ENCODE measurements around the gene RAB6A. TPM values are rescaled to one million over a fixed set of nuclear protein-coding genes. Genes with fewer than 3 reads are reported as not detected.

Gene RAB6A
- total RNA-seq, 4 donors from 2014 or later, result 49.0 to 232 (median 206) TPM

DNA sequence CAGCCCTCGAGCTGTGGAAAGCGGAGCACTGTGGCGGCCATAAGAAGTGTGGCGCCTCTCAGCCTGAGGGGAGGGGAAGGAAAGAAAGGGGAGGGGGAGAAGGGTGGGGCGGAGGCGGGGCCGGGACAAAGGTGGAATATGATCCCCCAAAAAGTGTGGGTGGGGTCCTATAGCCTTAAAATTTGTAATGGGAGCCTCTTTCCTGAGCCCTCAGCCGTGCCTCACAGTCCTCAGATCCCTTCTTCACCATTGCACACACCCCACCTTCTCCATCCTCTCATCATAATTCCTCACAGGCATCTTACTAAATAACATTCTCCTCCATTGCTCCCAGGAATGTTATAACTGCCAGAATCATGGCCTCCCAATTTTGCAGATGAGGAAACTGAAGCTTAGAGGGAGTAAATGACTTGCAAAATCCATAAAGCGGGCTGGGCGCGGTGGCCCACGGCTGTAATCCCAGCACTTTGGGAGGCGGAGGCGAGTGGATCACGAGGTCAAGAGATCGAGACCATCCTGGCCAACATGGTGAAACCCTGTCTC lies 600 bp upstream of the RAB6A start:
- H3K4me3 ChIP-seq, result peak overlapping the region in 3 of 4 donors; percentile 30 to 86 (median 45)
- H3K27me3 ChIP-seq, result no peaks in the 10 kb centered on the region
- no peaks in the 10 kb centered on the region for H3K9me3 ChIP-seq
- in situ Hi-C loops (cut with MboI; ENCODE audit: low pct_ligation_motif_present in 1 of 4, low pct_unique_long_range_greater_than_20kb in 1 of 4, low sequenced_read_pairs in 3 of 4), result no loop called here
- intact Hi-C loops (cut with DNase I; ENCODE audit: low total_unique reads), result loop anchor here (1.0 kb wide), 1 partner anchor 18 kb away; no protein-coding TSS in a partner anchor
- peak; percentile 28 for DNase-seq
- TF ChIP-seq POLR2AphosphoS5 (IDR thresholded peaks at IDR 0.05), result peak; percentile 73 to 97 (median 97)
- TF ChIP-seq, protein P1, sequence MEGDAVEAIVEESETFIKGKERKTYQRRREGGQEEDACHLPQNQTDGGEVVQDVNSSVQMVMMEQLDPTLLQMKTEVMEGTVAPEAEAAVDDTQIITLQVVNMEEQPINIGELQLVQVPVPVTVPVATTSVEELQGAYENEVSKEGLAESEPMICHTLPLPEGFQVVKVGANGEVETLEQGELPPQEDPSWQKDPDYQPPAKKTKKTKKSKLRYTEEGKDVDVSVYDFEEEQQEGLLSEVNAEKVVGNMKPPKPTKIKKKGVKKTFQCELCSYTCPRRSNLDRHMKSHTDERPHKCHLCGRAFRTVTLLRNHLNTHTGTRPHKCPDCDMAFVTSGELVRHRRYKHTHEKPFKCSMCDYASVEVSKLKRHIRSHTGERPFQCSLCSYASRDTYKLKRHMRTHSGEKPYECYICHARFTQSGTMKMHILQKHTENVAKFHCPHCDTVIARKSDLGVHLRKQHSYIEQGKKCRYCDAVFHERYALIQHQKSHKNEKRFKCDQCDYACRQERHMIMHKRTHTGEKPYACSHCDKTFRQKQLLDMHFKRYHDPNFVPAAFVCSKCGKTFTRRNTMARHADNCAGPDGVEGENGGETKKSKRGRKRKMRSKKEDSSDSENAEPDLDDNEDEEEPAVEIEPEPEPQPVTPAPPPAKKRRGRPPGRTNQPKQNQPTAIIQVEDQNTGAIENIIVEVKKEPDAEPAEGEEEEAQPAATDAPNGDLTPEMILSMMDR (IDR thresholded peaks at IDR 0.05), result no peak
- H3K27ac ChIP-seq, result peak overlapping the region; percentile 94 to 100 (median 98)
- no peaks in the 10 kb centered on the region for H3K36me3 ChIP-seq
- 44 to 73% methylated on average over 5 to 16 of the region's 16 CpGs for WGBS, 2 donors (ENCODE audit: low coverage in 1 of 2)
- peaks cover 3 to 33% (median 20%) of the 10 kb centered on the region in 4 donors for H3K4me1 ChIP-seq

DNA sequence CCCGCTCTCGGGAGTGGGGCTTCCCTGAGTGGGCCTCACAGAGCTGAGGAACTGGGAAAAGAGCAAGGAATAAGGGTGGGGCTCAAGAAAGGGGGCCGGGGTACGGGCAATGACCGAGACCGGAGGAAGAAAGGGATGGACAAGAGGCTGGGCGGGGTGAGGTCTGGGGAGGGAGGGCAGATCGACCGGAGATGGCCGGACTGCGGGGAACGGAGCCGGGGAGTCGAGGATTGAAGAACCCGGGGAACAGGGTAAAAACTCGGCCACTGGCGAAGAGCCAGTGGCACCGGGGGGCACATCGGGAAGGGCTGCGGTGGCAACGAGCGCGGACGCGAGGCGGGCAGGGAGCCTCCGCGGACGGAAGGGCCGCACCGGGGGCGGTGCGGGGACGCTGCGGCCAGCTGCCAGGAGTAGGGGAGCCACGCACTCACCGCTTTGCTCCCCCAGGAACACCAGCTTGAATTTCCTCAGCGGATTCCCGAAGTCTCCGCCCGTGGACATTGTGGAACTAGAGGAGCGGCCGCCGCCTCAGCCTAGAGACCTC lies 667 bp downstream of the RAB6A start:
- Histone ChIP-seq H3K4me1 (peaks cover 6 to 45% (median 20%) of the 10 kb centered on the region in 4 donors), H3K36me3 (no peaks in the 10 kb centered on the region), H3K27ac (peak overlapping the region; percentile 94 to 100 (median 98)), H3K27me3 (no peaks in the 10 kb centered on the region), H3K4me3 (peak overlapping the region; percentile 86 to 98 (median 90)), H3K9me3 (no peaks in the 10 kb centered on the region)
- 0 to 4% methylated on average over 15 to 43 of the region's 44 CpGs for WGBS, 2 donors (ENCODE audit: low coverage in 1 of 2)
- intact Hi-C loops (cut with DNase I; ENCODE audit: low total_unique reads) (no loop called here), in situ Hi-C loops (cut with MboI; ENCODE audit: low pct_ligation_motif_present in 1 of 4, low pct_unique_long_range_greater_than_20kb in 1 of 4, low sequenced_read_pairs in 3 of 4) (no loop called here)
- DNase-seq, result peak; percentile 46
- no peak for TF ChIP-seq EP300 (IDR thresholded peaks at IDR 0.05; ENCODE audit: low read depth)
- TF ChIP-seq POLR2A (IDR thresholded peaks at IDR 0.05), result no peak
- TF ChIP-seq POLR2AphosphoS5 (IDR thresholded peaks at IDR 0.05), result no peak
- TF ChIP-seq, protein P1 (IDR thresholded peaks at IDR 0.05), result no peak

DNA sequence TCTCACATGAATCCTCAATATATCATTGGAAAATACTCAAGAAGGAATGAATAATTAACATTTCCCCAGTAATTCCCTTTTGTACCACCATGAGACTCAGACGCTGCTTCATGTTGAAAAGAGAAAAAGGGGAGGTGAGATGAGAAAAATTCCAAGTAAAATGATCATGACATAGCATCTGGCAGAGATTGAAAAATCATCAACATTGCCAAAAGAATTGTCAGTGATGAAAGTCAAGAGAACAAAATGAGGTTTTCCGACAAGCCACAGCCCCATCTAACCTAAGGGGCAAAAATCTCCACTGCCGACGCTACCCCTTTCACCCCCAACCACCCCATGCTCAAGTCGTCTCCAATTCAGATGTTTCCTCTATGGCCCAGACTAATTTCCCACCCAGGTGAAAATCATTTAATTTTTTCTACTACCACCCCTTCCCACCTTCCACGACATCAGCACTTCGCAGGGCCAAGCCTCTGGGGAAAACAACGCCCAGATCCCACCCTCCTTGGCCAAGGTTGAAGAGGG lies 1.2 kb downstream of the RAB6A start:
- Histone ChIP-seq H3K4me1 (peaks cover 6 to 50% (median 20%) of the 10 kb centered on the region in 4 donors), H3K4me3 (peak overlapping the region; percentile 86 to 98 (median 90)), H3K36me3 (no peaks in the 10 kb centered on the region), H3K27me3 (no peaks in the 10 kb centered on the region), H3K9me3 (no peaks in the 10 kb centered on the region), H3K27ac (peak overlapping the region; percentile 94 to 100 (median 98))
- intact Hi-C loops (cut with DNase I; ENCODE audit: low total_unique reads), result no loop called here
- in situ Hi-C loops (cut with MboI; ENCODE audit: low pct_ligation_motif_present in 1 of 4, low pct_unique_long_range_greater_than_20kb in 1 of 4, low sequenced_read_pairs in 3 of 4), result no loop called here
- DNase-seq, result no peak
- TF ChIP-seq, protein P1 (IDR thresholded peaks at IDR 0.05), result peak in 3 of 5 experiments; percentile 26 to 59 (median 37)
- TF ChIP-seq EP300 (IDR thresholded peaks at IDR 0.05; ENCODE audit: low read depth), result no peak
- 0 to 2% methylated on average over 4 to 8 of the region's 8 CpGs for WGBS, 2 donors (ENCODE audit: low coverage in 1 of 2)

DNA sequence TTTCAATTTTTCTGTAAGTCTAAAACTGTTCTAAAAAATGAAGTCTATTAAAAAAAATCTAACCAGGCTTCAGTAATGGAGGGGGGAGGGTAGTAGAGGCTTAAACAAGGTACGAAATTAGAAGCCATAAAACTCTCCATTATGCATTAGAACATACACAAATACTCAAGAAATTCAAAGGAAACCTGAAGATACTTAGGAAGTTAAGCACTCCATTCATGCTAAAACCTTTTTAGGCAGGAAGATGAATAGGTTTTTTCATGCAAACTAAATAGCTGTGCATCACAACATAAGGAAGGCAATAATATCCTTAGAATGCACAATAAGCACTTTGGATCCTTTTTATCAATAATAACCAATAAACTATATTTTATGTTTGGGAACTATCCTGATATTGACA lies 2.4 kb downstream of the RAB6A start:
- Histone ChIP-seq H3K4me3 (peak overlapping the region in 1 of 4 donors; percentile 91), H3K36me3 (no peaks in the 10 kb centered on the region), H3K9me3 (no peaks in the 10 kb centered on the region), H3K27me3 (no peaks in the 10 kb centered on the region), H3K27ac (no peak overlapping the region), H3K4me1 (peaks cover 12 to 62% (median 25%) of the 10 kb centered on the region in 4 donors)
- in situ Hi-C loops (cut with MboI; ENCODE audit: low pct_ligation_motif_present in 1 of 4, low pct_unique_long_range_greater_than_20kb in 1 of 4, low sequenced_read_pairs in 3 of 4), result no loop called here
- no peak for DNase-seq
- intact Hi-C loops (cut with DNase I; ENCODE audit: low total_unique reads), result no loop called here
- TF ChIP-seq EP300 (IDR thresholded peaks at IDR 0.05; ENCODE audit: low read depth) (no peak), POLR2AphosphoS5 (IDR thresholded peaks at IDR 0.05) (no peak), POLR2A (IDR thresholded peaks at IDR 0.05) (no peak)
- TF ChIP-seq, protein P1 (IDR thresholded peaks at IDR 0.05), result no peak
- WGBS, 2 donors (ENCODE audit: low coverage in 1 of 2), result 45 to 67% methylated on average over 1 of the region's 1 CpG
